B cell (primary cell): ENCODE measurements around the gene C19orf53. TPM values are rescaled to one million over a fixed set of nuclear protein-coding genes. Genes with fewer than 3 reads are reported as not detected.

Source experiments
- ATAC-seq: fragments of 200-7000 bp; cut with Tn5 transposase; one replicate; pipeline ENCODE4 v1.10.0; 2021; ENCODE audit warnings: low read depth, mild to moderate bottlenecking, moderate number of reproducible peaks, moderate library complexity
- CTCF ChIA-PET: fragments of 350-600 bp; sonication (Branson Sonifier 250); formaldehyde crosslinking; loops from one replicate; lab custom pipeline; 2021; ENCODE audit warnings: antibody characterized with exemption, inconsistent platforms; lab: Charles Lee
- POLR2A ChIA-PET: fragments of 350-600 bp; sonication (Branson Sonifier 250); formaldehyde crosslinking; loops from one replicate; lab custom pipeline; 2021; ENCODE audit warnings: antibody characterized with exemption; lab: Charles Lee
- DNase-seq: peaks from one replicate; pipeline ENCODE4 v3.0.0; 2013
- H2AFZ ChIP-seq: 2 replicates; pipeline ENCODE4 v1.6.1; 2012; ENCODE audit warnings: mild to moderate bottlenecking, low read depth, low read length; ENCODE audit not compliant: insufficient read depth, poor library complexity, severe bottlenecking
- H3K27ac ChIP-seq, 2 donors: 1 replicate in 1 of 2; 2 replicates in 1 of 2; pipeline ENCODE4 v1.5.1; 2012 to 2013; ENCODE audit warnings: low read length in 2 of 2, mild to moderate bottlenecking in 2 of 2, moderate library complexity in 1 of 2
- H3K27me3 ChIP-seq, 4 experiments: fragments of 200-600 bp in 1 of 4; sonication (generic) in 1 of 4; replicated peaks in 1 of 4; 1 replicate in 2 of 4; 2 replicates in 2 of 4; pipeline versions ENCODE4 v1.6.1 to v1.7.0; 2013 to 2016; ENCODE audit warnings: low read length in 3 of 4, mild to moderate bottlenecking in 2 of 4, mixed read lengths in 1 of 4, moderate library complexity in 1 of 4; ENCODE audit not compliant: insufficient read depth in 4 of 4, control insufficient read depth in 3 of 4; ENCODE audit errors: control extremely low read depth in 1 of 4
- H3K36me3 ChIP-seq, 2 experiments: replicated peaks in 1 of 2; 1 replicate in 1 of 2; 2 replicates in 1 of 2; pipeline versions ENCODE4 v1.6.1 to v1.7.1; 2013; ENCODE audit warnings: low read length in 1 of 2; ENCODE audit not compliant: insufficient read depth in 2 of 2, control insufficient read depth in 1 of 2; ENCODE audit errors: control extremely low read depth in 1 of 2, extremely low read depth in 1 of 2
- H3K4me1 ChIP-seq, 2 donors: fragments of 200-600 bp in 1 of 2; sonication (generic) in 1 of 2; 1 replicate in 1 of 2; 2 replicates in 1 of 2; pipeline versions ENCODE4 v1.5.1 to v1.6.1; 2013 to 2017; ENCODE audit warnings: low read length in 2 of 2; ENCODE audit not compliant: control insufficient read depth in 2 of 2, insufficient read depth in 2 of 2
- H3K4me2 ChIP-seq: replicated peaks from 2 replicates; pipeline ENCODE3; 2012; ENCODE audit warnings: mild to moderate bottlenecking, low read depth, low read length; ENCODE audit not compliant: poor library complexity, severe bottlenecking
- H3K4me3 ChIP-seq, 5 experiments: fragments of 200-600 bp in 1 of 5; sonication (generic) in 1 of 5; 1 replicate in 3 of 5; 2 replicates in 2 of 5; pipeline versions ENCODE4 v1.5.1 to v1.7.0; 2011 to 2016; ENCODE audit warnings: low read length in 4 of 5, mild to moderate bottlenecking in 4 of 5, low read depth in 2 of 5, control low read depth in 1 of 5, moderate library complexity in 1 of 5; ENCODE audit not compliant: insufficient read depth in 1 of 5; ENCODE audit errors: control extremely low read depth in 1 of 5, extremely low read depth in 1 of 5
- H3K79me2 ChIP-seq: fragments of 200-600 bp; sonication (generic); one replicate; pipeline ENCODE4 v1.6.0; 2016; ENCODE audit warnings: low read length; ENCODE audit not compliant: control insufficient read depth, insufficient read depth
- H3K9ac ChIP-seq: fragments of 200-600 bp; sonication (generic); 2 replicates; pipeline ENCODE4 v1.6.1; 2017; ENCODE audit warnings: mild to moderate bottlenecking, low read length, moderate library complexity
- H3K9me3 ChIP-seq, 3 donors: one replicate each; pipeline versions ENCODE4 v1.6.1 to v1.7.1; 2013; ENCODE audit warnings: low read length in 2 of 3; ENCODE audit not compliant: control insufficient read depth in 2 of 3, insufficient read depth in 1 of 3; ENCODE audit errors: control extremely low read depth in 1 of 3
- H4K20me1 ChIP-seq: 2 replicates; pipeline ENCODE4 v1.6.0; 2012; ENCODE audit warnings: mild to moderate bottlenecking, low read length; ENCODE audit not compliant: insufficient read depth, control insufficient read depth, poor library complexity, severe bottlenecking
- H3K27ac Mint-ChIP-seq: one replicate; pipeline ENCODE4 v1.8.0; 2021; ENCODE audit warnings: mixed read lengths
- H3K27me3 Mint-ChIP-seq: one replicate; pipeline ENCODE4 v1.8.0; 2021; ENCODE audit warnings: mixed read lengths
- H3K4me1 Mint-ChIP-seq: one replicate; pipeline ENCODE4 v1.8.0; 2021; ENCODE audit warnings: mixed read lengths
- H3K4me3 Mint-ChIP-seq: one replicate; pipeline ENCODE4 v1.8.0; 2021; ENCODE audit warnings: mixed read lengths
- H3K9me3 Mint-ChIP-seq: one replicate; pipeline ENCODE4 v1.8.0; 2022; ENCODE audit warnings: mixed read lengths; ENCODE audit not compliant: insufficient read depth
- EZH2 ChIP-seq: IDR thresholded peaks from 2 replicates; pipeline ENCODE4 v1.6.1; 2012; ENCODE audit warnings: borderline replicate concordance, low read depth, mild to moderate bottlenecking, moderate library complexity, low read length; ENCODE audit not compliant: insufficient read depth, poor library complexity, severe bottlenecking
- WGBS: methylation state at CpG from one replicate; pipeline ENCODE4 v1.1.5; 2013; ENCODE audit warnings: missing lambda C conversion rate; ENCODE audit not compliant: insufficient coverage; 5-methylcytosine and 5-hydroxymethylcytosine counted together
- intact Hi-C: fragments of 100-400 bp; cut with micrococcal nuclease; formaldehyde crosslinking; loops from one replicate; pipeline ENCODE4 v1.10.0; 2022
- polyA plus RNA-seq: library from polyadenylated mRNA; depleted of rRNA; stranded (reverse); fragments of >200 nt; gene quantifications from 2 replicates; pipeline ENCODE4 v1.2.3, GENCODE V29; 2012
- total RNA-seq, 2 donors: library from RNA; stranded (reverse); fragments of 120-200 nt in 1 of 2; gene quantifications; 1 replicate in 1 of 2; 2 replicates in 1 of 2; pipeline versions ENCODE4 v1.2.3 to v1.2.4, GENCODE V29; 2013 to 2022
- TF ChIP-seq, protein P1 (sequence below): fragments of 200-600 bp; IDR thresholded peaks from one replicate; pipeline ENCODE4 v1.8.0; 2022; ENCODE audit warnings: antibody characterized with exemption, mild to moderate bottlenecking

Gene C19orf53
- total and polyA plus RNA-seq, 2 donors (not counting 1 experiment from before 2014, with no cell fraction given): 62.5 to 110 TPM

DNA sequence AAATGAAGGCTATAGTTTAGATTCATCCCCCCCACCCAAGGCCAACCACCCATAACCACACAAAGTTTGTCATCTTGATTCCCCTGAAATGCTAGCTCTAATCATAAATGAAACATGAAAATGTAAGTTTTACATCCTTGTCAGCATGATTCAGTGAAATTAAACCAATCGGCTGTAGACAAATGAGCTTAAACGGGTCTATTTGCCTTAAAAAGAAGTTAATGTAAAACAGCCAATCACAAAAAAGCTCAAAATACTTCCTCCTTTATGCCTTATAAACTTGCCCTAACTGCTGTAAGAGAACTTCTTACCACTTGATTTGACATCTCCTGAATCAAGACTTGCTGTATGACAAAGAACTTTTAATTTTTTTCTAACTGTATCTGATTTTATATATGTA is 44.4 kb upstream of the C19orf53 start:
- Histone ChIP-seq H3K4me1 (peaks cover 6 to 22% of the 10 kb centered on the region in 2 donors), H3K9ac (no peak overlapping the region), H3K4me2 (no peak overlapping the region), H3K4me3 (no peak overlapping the region), H3K27me3 (no peaks in the 10 kb centered on the region), H3K36me3 (no peaks in the 10 kb centered on the region), H3K27ac (no peak overlapping the region), H3K9me3 (no peaks in the 10 kb centered on the region), H2AFZ (peak overlapping the region; percentile 39), H3K79me2 (peaks cover 3% of the 10 kb centered on the region), H4K20me1 (no peaks in the 10 kb centered on the region)
- TF ChIP-seq EZH2: no peak
- TF ChIP-seq, protein P1, sequence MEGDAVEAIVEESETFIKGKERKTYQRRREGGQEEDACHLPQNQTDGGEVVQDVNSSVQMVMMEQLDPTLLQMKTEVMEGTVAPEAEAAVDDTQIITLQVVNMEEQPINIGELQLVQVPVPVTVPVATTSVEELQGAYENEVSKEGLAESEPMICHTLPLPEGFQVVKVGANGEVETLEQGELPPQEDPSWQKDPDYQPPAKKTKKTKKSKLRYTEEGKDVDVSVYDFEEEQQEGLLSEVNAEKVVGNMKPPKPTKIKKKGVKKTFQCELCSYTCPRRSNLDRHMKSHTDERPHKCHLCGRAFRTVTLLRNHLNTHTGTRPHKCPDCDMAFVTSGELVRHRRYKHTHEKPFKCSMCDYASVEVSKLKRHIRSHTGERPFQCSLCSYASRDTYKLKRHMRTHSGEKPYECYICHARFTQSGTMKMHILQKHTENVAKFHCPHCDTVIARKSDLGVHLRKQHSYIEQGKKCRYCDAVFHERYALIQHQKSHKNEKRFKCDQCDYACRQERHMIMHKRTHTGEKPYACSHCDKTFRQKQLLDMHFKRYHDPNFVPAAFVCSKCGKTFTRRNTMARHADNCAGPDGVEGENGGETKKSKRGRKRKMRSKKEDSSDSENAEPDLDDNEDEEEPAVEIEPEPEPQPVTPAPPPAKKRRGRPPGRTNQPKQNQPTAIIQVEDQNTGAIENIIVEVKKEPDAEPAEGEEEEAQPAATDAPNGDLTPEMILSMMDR: no peak
- ChIA-PET POLR2A (no interaction called here), CTCF (interaction anchor here (0.6 to 1.6 kb wide), 5 partner anchors 51 to 844 kb away, joined by 3 to 4 read pairs (median 3); partner anchors contain the start of gene NDUFB7)
- DNase-seq (no peak), ATAC-seq (no peak)
- Mint-ChIP-seq H3K4me1 (peaks cover 19% of the 10 kb centered on the region), H3K9me3 (no peaks in the 10 kb centered on the region), H3K27ac (no peak overlapping the region), H3K4me3 (peak overlapping the region; percentile 94), H3K27me3 (peaks cover 1% of the 10 kb centered on the region)
- intact Hi-C loops: no loop called here
- no CpG with 5 or more reads among the region's 2 CpGs for whole genome bisulfite sequencing

DNA sequence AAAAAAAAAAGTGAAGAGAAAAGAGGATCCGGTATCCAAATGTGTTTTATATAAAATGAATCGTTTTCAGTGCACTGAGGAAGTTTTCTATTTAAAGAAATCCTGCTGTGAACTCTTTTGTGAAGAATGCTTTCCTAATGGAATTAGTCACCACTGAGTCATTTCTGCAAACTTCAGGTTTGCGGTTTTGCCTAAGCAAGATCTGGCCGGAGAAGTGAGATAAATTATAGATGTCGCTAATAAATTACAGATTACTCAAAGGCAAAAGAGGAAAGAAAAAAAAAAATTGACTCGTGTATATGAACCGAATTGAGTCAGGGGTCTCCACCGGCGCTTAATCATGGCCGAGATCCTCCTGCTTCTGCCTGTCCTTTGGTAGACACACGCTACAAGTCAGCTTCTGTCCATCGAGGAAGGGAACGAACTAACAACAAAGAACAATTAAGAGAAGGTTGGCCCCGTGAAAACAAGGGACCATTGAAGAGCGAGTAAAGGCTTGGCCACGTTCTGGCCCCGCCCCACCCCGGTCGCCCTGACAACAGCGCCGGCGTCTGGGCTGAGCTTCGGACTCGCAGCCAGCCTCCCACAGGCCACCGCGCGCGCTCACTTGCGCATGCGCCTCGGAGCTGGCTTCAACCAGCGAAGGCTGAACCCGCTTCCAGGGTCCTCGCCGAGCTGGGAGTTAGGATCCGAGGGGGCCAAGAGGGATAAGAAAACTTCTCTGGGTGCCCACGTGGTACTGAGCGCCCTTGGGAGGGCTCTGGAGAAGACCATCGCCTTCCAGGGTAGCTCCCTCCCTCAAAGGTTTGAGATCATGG is 42.9 kb upstream of the C19orf53 start:
- Histone ChIP-seq H3K4me1 (peaks cover 6 to 22% of the 10 kb centered on the region in 2 donors), H3K9me3 (no peaks in the 10 kb centered on the region), H4K20me1 (no peaks in the 10 kb centered on the region), H3K4me2 (peak overlapping the region; percentile 98), H3K36me3 (no peaks in the 10 kb centered on the region), H3K9ac (peak overlapping the region; percentile 82), H3K4me3 (peak overlapping the region; percentile 51 to 80 (median 72)), H3K27ac (peak overlapping the region; percentile 28 to 49), H2AFZ (peak overlapping the region; percentile 92), H3K27me3 (no peaks in the 10 kb centered on the region), H3K79me2 (peaks cover 3% of the 10 kb centered on the region)
- peak overlapping the region; percentile 91 for H3K27ac Mint-ChIP-seq
- WGBS: 1% methylated on average over 32 of the region's 39 CpGs
- ATAC-seq: peak; percentile 100
- peak; percentile 94 for DNase-seq
- intact Hi-C loops: loop anchor here (1.0 kb wide), 2 partner anchors 16 to 43 kb away; partner anchors contain the start of gene C19orf53
- no peaks in the 10 kb centered on the region for H3K27me3 Mint-ChIP-seq
- peak overlapping the region; percentile 94 for H3K4me3 Mint-ChIP-seq
- POLR2A ChIA-PET: interaction anchor here (0.5 to 1.9 kb wide), 9 partner anchors 17 to 780 kb away, joined by 3 to 16 read pairs (median 5); a partner anchor contains a TSS
- TF ChIP-seq, protein P1: no peak
- TF ChIP-seq EZH2: no peak
- CTCF ChIA-PET: interaction anchor here (0.8 to 1.8 kb wide), 6 partner anchors 10 to 971 kb away, joined by 3 to 11 read pairs (median 4); no protein-coding TSS in a partner anchor
- no peaks in the 10 kb centered on the region for H3K9me3 Mint-ChIP-seq
- H3K4me1 Mint-ChIP-seq: peaks cover 19% of the 10 kb centered on the region
